WERI-Rb-1 (cell line): ENCODE data around the gene SIK3.
"Not testable (repeated sequence)": the region's sequence is repeated elsewhere in the genome, so short reads cannot be mapped to it uniquely, and the experiment has no call there.

ENCODE experiments used
- DNase-seq: peaks from one replicate; pipeline ENCODE4 v3.0.0-alpha.2; 2020
- H3K27ac ChIP-seq: fragments of 250-450 bp; sonication (Bioruptor Pico); 2 replicates; pipeline ENCODE4 v1.5.1; 2020; ENCODE audit warnings: mild to moderate bottlenecking, moderate library complexity
- H3K27me3 ChIP-seq: fragments of 250-450 bp; sonication (Bioruptor Pico); 2 replicates; pipeline ENCODE4 v1.5.1; 2021; ENCODE audit warnings: mild to moderate bottlenecking, low read depth, moderate library complexity; ENCODE audit not compliant: insufficient read depth, severe bottlenecking
- H3K36me3 ChIP-seq: fragments of 250-450 bp; sonication (Bioruptor Pico); 2 replicates; pipeline ENCODE4 v1.5.1; 2020; ENCODE audit warnings: mild to moderate bottlenecking, moderate library complexity
- H3K4me3 ChIP-seq: 2 replicates; pipeline ENCODE4 v1.5.1; 2011; ENCODE audit warnings: low read depth, mild to moderate bottlenecking, control low read depth, low read length
- H3K9me3 ChIP-seq: fragments of 250-450 bp; sonication (Bioruptor Pico); 2 replicates; pipeline ENCODE4 v1.5.1; 2021; ENCODE audit warnings: mild to moderate bottlenecking, moderate library complexity; ENCODE audit not compliant: severe bottlenecking
- TF ChIP-seq, protein P1 (sequence below): IDR thresholded peaks from 2 replicates; pipeline ENCODE4 v1.5.1; 2011; ENCODE audit warnings: low read depth, mild to moderate bottlenecking, control low read depth, inconsistent platforms, low read length

The SIK3 gene

DNA sequence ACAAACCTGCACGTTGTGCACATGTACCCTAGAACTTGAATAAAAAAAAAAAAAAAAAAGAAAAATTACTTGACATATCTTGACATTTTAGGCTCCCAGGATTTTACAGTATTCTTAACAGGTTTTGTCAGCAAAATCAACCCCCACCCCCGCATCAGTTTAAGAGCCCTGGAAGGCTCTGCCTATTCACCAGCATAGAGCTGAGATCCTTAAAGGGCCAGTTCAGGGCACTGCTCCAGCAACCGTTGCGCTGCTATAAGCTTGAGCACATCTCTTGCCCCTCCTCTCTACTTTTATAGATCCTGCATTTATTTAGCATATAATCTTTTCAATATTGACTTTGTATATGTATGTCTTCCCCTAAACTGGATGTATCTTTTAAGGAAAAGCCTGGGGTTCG is 45.2 kb upstream of the SIK3 start:
- peak; percentile 45 for DNase-seq

DNA sequence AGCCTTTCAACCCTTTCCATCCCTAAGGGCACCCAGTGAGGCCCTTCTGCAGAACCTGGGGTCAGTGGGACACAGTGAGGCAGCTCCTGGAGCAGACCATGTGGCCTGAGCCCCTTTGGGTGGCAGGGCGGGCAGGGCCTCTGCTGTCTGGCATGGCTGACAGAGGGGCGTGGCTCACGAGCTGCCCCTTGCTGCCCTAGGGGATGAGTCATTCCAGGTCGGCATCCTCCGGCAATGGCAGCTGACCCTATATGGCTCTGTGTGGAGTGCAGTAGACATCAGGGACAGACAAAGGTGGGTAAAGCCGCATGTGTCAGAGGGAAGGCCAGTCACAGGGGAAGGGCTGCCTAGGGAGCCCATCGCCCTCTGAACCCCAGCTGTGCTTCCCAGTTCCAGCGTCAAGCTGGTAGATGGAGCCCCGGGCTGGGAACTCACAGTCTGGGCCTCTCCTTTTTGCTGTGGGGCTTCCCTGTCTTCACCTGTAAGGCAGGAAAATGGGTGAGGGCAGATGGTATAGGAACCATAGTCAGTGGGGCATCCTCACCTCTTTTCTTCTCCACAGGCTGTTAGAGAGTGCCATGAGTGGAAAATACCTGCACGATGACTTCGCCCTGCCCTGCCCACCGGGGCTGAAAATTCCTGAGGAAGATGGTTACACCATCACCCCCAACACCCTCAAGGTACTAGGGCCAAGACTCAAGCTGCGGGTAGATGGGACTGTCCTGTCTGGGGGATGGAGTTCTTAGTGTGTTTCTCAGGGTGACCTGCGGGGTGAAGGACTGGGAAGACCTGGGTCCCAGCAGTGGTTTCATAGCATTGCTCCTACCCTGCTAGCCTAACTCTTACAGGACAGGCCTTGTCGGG is 39.2 kb upstream of the SIK3 start:
- H3K4me3 ChIP-seq, H3K9me3 ChIP-seq, H3K27me3 ChIP-seq, DNase-seq, H3K27ac ChIP-seq, H3K36me3 ChIP-seq: not testable (repeated sequence)

More for the DNA sequence above, 45.2 kb upstream of the SIK3 start:
- no peaks in the 10 kb centered on the region for H3K9me3 ChIP-seq
- TF ChIP-seq, protein P1, sequence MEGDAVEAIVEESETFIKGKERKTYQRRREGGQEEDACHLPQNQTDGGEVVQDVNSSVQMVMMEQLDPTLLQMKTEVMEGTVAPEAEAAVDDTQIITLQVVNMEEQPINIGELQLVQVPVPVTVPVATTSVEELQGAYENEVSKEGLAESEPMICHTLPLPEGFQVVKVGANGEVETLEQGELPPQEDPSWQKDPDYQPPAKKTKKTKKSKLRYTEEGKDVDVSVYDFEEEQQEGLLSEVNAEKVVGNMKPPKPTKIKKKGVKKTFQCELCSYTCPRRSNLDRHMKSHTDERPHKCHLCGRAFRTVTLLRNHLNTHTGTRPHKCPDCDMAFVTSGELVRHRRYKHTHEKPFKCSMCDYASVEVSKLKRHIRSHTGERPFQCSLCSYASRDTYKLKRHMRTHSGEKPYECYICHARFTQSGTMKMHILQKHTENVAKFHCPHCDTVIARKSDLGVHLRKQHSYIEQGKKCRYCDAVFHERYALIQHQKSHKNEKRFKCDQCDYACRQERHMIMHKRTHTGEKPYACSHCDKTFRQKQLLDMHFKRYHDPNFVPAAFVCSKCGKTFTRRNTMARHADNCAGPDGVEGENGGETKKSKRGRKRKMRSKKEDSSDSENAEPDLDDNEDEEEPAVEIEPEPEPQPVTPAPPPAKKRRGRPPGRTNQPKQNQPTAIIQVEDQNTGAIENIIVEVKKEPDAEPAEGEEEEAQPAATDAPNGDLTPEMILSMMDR = no peak
- H3K27me3 ChIP-seq = no peaks in the 10 kb centered on the region
- H3K4me3 ChIP-seq = peak overlapping the region; percentile 95
- peak overlapping the region; percentile 94 for H3K27ac ChIP-seq
- H3K36me3 ChIP-seq = peaks cover 25% of the 10 kb centered on the region

DNA sequence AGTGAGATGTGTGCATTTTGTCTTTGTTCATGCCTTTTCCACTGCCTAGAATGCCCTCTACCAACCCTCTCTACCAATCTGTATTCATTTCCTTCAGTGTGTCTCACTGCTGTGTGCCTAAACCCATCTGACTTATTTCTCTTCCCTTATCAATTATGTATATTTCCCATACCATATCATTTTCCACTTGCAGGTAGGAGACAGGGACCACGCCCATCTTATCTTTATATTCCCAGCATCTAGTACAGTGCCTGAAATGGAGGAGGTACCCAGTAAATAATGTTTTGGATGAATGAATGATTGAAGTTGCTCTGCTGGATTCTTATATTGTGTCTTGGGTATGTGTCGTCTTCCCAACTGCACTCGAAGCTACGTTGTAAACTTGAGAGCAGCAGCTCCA is 36.8 kb upstream of the SIK3 start:
- not testable (repeated sequence) for H3K9me3 ChIP-seq, DNase-seq, H3K27ac ChIP-seq, H3K27me3 ChIP-seq, H3K4me3 ChIP-seq, H3K36me3 ChIP-seq

DNA sequence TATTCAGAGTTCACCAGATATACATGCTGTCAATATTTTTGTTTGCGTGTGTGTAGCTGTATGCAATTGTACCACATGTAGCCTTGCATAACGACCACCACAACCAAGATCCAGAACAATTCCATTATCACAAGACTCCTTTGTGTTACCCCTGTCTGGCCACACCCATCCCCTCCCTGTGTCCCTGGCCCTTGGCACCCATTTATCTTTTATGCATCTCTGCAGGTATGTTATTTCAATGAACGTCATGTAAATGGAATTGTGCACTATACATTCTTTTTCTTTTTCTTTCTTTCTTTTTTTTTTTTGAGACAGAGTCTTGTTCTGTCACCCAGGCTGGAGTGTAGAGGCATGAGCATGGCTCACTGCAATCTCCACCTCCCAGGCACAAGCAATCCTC is 36.2 kb upstream of the SIK3 start:
- Histone ChIP-seq H3K27me3 (no peaks in the 10 kb centered on the region), H3K27ac (no peak overlapping the region), H3K36me3 (no peaks in the 10 kb centered on the region), H3K4me3 (no peak overlapping the region), H3K9me3 (no peaks in the 10 kb centered on the region)
- TF ChIP-seq, protein P1 = no peak
- no peak for DNase-seq

DNA sequence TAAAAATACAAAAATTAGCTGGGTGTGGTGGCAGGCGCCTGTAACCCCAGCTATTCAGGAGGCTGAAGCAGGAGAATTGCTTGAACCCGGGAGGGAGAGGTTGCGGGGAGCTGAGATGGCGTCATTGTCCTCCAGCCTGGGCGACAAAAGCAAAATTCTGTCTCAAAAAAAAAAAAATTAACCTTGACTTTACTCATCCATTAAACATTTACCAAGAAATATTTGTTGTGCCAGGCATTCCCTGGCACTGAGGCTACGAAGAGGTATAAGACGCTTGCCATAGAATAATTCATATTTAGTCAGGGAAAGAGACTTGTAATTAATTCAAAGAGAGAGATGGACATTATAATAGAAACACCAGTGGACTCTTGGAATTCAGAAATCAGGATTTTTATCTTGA is 32.7 kb upstream of the SIK3 start:
- DNase-seq = no peak
- no peak overlapping the region for H3K4me3 ChIP-seq
- H3K9me3 ChIP-seq = no peaks in the 10 kb centered on the region
- H3K27ac ChIP-seq = no peak overlapping the region
- H3K36me3 ChIP-seq = no peaks in the 10 kb centered on the region
- no peaks in the 10 kb centered on the region for H3K27me3 ChIP-seq
- TF ChIP-seq, protein P1 = no peak

DNA sequence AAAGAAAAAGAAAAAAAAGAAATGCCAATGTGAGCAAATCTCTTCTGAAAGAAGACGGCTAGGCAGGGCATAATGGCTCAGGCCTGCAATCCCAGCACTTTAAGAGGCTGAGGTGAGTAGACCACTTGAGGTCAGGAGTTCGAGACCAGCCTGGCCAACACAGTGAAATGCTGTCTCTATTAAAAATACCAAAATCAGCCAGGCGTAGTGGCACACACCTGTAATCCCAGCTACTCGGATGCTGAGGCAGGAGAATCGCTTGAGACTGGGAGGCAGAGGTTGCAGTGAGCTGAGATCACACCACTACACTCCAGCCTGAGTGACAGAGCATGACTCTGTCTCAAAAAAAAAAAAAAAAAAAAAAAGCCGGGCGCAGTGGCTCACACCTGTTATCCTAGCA is 32.2 kb upstream of the SIK3 start:
- H3K36me3 ChIP-seq, H3K27ac ChIP-seq, H3K4me3 ChIP-seq, H3K9me3 ChIP-seq, DNase-seq, H3K27me3 ChIP-seq: not testable (repeated sequence)

DNA sequence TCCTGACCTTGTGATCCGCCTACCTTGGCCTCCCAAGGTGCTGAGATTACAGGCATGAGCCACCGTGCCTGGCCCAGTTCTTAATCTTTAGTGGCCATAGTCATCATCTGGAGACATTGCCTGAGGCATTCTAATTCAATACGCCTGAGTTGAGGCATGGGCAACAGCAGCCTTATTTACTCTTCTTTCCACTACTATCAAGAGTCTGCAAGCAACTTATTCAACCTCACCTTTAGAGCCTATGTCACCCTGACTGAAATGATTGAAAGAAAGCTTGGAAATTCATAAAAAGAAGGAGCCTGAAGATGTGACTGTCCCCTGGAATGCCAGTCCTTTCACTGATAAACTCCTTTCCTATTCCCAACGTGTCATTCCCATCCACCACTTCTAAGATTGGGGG is 30.1 kb upstream of the SIK3 start:
- Histone ChIP-seq H3K27ac (no peak overlapping the region), H3K9me3 (no peaks in the 10 kb centered on the region), H3K36me3 (no peaks in the 10 kb centered on the region), H3K27me3 (no peaks in the 10 kb centered on the region), H3K4me3 (no peak overlapping the region)
- TF ChIP-seq, protein P1 = no peak
- DNase-seq = no peak
